Middle frontal gyrus (tissue), 1 donor: ENCODE measurements around the gene HTR2A.

Source experiments
- DNase-seq: peaks from one replicate; pipeline ENCODE4 v3.0.0-alpha.2; 2015; ENCODE audit warnings: low spot score; ENCODE audit errors: extremely low spot score

The HTR2A gene

DNA sequence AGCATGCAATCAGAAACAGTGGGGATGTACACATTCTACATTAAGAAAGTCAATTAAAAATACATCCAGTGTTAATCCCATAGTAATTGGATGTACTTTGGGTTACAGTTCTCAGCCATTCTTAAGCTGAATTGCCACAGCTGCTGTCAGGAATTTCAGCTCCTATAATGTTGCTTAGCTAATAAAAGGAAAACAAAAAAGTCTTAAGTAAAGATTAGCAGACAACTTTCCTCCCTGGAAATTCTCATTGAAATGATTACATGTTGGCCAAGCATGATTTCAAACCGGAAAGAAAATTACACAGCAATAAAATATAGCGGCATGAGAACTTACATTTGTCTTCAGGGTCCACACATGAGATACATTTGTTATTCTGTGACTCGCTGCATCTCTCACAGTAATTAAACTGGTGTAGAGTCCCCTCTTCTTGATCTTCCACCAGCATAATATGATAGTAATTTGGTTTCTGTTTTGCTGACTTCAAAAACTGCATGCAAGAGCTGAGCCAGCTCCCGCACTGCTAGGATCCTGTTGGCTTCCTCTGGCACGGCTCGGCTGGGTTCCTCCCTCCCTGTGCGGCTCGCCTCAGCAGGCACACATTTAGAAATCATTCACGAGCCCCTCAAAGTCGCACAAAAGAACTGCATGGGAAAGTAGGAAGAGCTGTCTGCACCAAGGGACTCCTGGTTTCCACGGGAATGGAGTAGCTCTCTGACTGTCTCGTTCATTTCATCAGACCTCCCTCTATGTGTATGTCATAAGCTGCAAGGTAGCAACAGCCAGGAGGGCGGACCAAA is at the start of gene HTR2A:
HTR2A (minus strand) TSS at position 713 of the 797 bp plus-strand sequence. CDS start 1,147 bp downstream, outside the sequence.
- no peak for DNase-seq

DNA sequence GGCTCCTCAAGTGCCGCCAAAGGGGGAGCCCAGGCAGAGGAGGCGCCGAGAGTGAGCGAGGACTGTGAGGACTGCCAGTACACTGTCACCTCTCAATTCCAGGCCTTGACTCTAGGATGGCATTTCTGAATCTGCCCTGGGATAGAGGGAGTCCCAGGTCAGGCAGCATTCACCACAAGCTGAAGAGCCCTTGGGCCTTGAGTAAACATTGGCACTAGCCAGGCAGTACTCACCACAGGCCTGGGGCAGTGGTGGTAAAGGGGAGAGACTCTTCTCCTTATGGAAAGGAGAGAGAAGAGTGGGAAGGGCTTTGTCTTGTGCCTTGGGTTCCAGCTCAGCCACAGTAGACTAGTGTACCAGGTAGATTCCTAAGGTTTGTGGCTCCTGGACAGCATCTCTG is 39.7 kb upstream of the HTR2A start:
- no peak for DNase-seq

- no peak for DNase-seq
Observed at GRCh38 chr13:46934749-46935148, 37.9 kb upstream of the HTR2A start.

GRCh38 chr13:46926916-46927590 is 30.2 kb upstream of the HTR2A start:
- DNase-seq = no peak

DNA sequence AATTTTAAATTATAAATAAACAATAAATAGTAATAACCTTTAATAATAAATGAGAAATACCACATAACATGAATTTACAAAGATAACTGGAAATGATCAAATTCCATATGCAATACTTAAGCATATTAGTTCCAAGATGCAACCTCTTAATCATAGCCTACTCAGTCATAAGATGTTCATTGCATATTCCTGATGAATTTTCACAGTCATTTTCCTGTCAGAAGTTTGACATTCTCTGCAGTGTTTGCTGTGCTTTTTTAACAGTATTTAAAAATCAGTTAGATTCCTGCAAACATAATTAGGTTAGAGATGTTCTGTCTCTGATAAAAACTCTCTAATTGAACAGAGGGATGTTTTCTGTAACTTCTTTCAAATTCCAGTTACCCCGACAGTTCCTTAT is 28.6 kb upstream of the HTR2A start:
- no peak for DNase-seq

DNA sequence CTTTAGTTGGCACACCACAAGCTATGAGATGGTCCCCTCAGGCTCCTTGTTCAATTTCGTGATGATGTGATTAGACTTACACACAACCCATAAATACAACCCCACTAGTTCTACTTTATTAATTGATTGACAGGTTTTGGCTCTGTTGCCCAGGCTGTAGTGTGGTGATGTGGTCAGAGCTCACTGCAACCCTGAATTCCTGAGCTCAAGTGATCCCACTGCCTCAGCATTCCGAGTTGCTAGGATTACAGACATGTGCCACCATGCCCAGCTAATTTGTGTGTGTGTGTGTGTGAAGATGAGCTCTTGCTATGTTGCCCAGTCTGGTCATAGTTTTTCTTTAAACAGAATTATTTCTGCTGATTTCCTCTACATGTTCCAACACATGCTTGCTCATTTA is 17.5 kb upstream of the HTR2A start:
- no peak for DNase-seq

- no peak for DNase-seq
Observed at GRCh38 chr13:46913757-46914156, 16.9 kb upstream of the HTR2A start.

DNA sequence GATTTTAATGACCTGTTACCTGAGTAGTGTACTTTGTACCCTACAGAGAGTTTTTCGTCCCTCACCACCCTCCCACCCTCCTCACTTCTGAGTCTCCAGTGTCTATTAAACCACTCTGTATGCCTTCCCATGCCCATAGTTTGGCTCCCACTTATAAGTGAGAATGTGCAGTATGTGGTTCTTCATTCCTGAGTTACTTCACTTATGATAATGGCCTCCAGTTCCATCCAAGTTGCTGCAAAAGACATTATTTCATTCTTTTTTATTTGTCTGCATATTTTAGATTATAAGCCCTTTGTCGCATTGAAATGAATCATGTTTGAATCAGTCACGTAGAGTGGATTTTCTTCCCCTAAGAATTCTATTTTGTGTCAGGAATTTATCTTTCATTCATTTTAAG is 12.2 kb upstream of the HTR2A start:
- DNase-seq = no peak

- DNase-seq = no peak
Observed at GRCh38 chr13:46908501-46908900, 11.6 kb upstream of the HTR2A start.

- no peak for DNase-seq
Observed at GRCh38 chr13:46906405-46906804, 9.6 kb upstream of the HTR2A start.

- DNase-seq = no peak
Observed at GRCh38 chr13:46905249-46905648, 8.4 kb upstream of the HTR2A start.

GRCh38 chr13:46903748-46904147 is 6.9 kb upstream of the HTR2A start:
- DNase-seq = no peak

DNA sequence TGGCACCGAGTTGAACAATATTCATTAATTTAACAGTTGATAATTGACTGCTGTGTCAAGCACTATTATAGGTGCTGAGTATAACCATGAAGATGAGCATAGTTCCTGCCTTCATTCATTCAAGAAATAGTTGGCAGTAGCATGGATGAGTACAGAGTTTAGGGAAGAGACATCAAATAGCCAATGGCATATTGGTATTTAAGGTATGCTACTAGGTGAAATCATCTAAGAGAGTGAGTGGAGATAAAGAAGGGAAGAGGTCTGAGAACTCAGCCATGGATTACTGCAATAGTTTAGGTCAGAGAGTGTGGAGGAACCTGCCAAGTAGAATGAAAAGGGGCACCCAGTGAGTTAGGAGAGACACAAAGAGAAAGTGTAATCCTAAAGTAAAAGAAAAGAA is 4.9 kb upstream of the HTR2A start:
- no peak for DNase-seq

DNA sequence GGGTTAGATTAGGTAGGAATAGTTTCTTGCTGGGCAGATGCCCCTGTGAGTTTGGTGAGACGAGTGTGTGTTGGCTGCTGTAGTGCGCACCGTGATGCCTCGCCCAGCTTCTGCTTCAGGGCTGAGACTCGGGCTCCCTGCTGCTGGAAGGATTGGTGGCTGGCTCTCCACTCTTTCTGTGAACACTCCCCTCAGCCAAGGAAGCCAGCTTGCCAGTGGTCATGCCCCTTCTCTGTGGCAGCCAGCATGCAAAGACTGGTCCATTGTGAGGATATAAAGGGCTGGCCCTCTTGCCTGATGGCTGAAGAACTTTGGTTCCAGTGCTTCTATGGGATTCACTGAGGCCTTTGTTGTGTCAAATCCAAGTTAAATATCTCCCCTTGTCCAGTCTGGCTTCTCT is 2.9 kb upstream of the HTR2A start:
- no peak for DNase-seq

- DNase-seq = no peak
Observed at GRCh38 chr13:46895381-46895780, 1.5 kb downstream of the HTR2A start.

GRCh38 chr13:46894568-46894967 is 2.3 kb downstream of the HTR2A start:
- no peak for DNase-seq

GRCh38 chr13:46893798-46894560 is 2.9 kb downstream of the HTR2A start:
- DNase-seq = peak; percentile 65

- DNase-seq = no peak
Observed at GRCh38 chr13:46893221-46893740, 3.6 kb downstream of the HTR2A start.

DNA sequence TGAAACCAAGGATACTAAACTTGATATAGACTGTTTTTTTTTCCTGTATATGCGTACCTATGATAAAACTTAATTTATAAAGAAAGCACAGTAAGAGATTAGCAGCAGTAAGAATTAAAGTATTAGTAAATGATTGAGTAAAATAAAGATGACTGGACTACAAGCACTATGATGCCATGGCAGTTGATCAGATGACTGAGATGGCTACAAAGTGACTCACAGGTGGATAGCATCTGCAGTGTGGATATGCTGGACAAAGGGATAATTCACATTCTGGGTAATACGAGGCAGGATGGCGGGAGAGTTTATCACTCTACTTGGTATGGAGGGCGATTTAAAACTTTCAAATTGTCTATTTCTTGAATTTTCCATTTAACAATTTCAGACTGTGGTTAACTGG is 11.8 kb downstream of the HTR2A start:
- DNase-seq = no peak

GRCh38 chr13:46884531-46884930 is 12.3 kb downstream of the HTR2A start:
- DNase-seq = no peak

DNA sequence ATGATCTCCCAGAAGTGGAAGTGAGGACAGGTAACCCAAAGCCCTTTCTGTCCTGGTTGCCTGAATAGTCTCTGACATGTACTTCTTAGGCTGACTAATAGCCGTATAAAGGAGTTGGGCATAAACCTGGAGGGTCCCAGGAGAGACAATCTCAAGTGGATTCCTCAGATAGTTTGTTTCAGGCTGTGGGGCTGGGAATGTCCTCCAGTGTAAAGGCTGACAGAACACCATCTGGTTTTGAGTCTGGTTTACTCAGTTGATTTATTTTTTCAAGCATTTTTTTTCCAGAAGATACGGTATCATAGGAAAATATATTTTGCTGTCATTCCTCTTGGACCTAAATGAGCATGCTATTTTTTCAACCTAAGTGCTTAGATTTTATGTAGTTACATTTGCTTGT is 15.2 kb downstream of the HTR2A start:
- DNase-seq = no peak

- DNase-seq = no peak
Observed at GRCh38 chr13:46874006-46874405, 22.8 kb downstream of the HTR2A start.
